Fibroblast of villous mesenchyme (primary cell): ENCODE results near the gene FAM81B. TPM values are rescaled to one million over a fixed set of nuclear protein-coding genes. Genes with fewer than 3 reads are reported as not detected.
A peak's percentile ranks its signal among the peaks of the same experiment; 100 is the strongest.

ENCODE experiments used
- DNase-seq: peaks from one replicate; pipeline ENCODE4 v3.0.0-alpha.2; 2010; ENCODE audit warnings: low read depth
- H3K4me3 ChIP-seq: 2 replicates; pipeline ENCODE4 v1.5.1; 2011; ENCODE audit warnings: low read depth, mild to moderate bottlenecking, low read length
- total RNA-seq: library from RNA; depleted of rRNA; stranded (reverse); fragments of >200 nt; gene quantifications from 2 replicates; pipeline ENCODE4 v1.2.3, GENCODE V29; 2012
- TF ChIP-seq, protein P1 (sequence below): IDR thresholded peaks from 2 replicates; pipeline ENCODE4 v1.5.1; 2012; ENCODE audit warnings: low read depth, mild to moderate bottlenecking, low read length; ENCODE audit not compliant: insufficient read depth

FAM81B gene
- total RNA-seq, 1 donor: not detected

DNA sequence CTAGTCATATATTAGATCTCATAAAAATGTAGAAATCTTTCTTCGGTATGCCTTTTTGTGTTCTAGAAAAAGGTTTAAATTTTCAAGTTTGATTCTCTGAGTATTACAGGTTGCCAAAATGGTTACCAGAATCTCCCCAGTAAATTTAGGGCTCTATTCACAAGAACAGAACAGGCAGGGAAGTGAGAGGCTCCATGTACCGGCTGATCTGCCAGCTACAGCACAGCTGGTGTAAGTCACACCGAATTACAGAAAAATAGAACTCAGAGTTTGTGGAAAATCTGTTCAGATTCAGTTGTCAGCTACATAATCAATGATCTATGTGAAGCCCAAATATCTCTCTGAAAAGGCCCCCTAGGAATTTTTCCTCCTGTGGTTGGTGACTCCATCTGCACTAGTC is 10.5 kb downstream of the FAM81B start:
- TF ChIP-seq, protein P1, sequence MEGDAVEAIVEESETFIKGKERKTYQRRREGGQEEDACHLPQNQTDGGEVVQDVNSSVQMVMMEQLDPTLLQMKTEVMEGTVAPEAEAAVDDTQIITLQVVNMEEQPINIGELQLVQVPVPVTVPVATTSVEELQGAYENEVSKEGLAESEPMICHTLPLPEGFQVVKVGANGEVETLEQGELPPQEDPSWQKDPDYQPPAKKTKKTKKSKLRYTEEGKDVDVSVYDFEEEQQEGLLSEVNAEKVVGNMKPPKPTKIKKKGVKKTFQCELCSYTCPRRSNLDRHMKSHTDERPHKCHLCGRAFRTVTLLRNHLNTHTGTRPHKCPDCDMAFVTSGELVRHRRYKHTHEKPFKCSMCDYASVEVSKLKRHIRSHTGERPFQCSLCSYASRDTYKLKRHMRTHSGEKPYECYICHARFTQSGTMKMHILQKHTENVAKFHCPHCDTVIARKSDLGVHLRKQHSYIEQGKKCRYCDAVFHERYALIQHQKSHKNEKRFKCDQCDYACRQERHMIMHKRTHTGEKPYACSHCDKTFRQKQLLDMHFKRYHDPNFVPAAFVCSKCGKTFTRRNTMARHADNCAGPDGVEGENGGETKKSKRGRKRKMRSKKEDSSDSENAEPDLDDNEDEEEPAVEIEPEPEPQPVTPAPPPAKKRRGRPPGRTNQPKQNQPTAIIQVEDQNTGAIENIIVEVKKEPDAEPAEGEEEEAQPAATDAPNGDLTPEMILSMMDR: no peak
- no peak overlapping the region for H3K4me3 ChIP-seq
- no peak for DNase-seq

DNA sequence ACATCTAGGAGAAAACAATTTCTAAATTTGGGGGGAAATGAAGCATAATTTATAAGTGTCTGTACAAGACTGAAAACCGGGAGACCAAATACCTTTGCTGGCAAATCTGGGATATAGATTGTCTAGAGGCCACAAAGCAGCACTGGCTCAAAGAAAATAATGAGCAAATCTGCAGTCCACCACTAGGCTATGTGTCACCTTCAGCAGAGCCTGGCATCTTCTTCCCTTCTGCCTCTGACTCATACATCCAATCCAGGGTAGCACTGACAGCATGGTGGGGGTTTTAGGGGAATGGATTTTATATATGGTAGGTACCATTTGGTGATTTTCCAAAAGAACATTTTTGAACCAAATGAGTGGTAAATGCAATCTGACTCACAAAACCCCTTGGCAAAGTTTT is 12.8 kb downstream of the FAM81B start:
- TF ChIP-seq, protein P1: no peak
- no peak overlapping the region for H3K4me3 ChIP-seq
- no peak for DNase-seq

DNA sequence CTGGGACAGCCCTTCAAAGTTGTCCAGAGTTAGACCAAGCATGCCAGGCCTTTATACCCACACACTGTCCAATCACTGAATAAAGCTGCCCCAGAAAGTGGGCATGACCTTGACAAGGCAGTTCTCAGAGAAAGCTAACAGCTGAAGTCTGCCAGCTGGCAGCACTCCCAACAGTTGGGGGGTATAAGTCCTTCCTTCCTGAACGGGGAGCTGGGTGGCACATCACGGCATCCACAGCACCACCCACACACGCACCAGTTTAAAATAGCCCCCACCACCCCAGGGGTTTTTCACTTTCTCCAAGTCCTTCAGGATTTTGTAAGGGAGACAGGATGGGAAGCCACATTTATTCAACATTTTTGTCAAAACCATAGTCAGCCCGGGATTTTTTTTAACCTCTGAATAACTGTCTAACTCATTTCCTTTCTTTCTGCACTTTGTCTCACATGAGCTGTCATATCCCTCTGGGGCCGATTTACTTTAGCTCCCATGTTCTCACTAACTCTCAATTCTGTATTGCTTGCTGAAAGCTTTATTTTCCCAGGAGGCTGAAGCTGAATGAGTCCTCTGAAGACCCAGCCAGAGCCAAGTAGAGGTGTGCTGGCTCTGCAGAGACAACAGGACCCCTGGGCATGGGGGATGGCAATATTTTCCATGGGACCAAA is 15.4 kb downstream of the FAM81B start:
- no peak for DNase-seq
- no peak overlapping the region for H3K4me3 ChIP-seq
- TF ChIP-seq, protein P1: no peak

DNA sequence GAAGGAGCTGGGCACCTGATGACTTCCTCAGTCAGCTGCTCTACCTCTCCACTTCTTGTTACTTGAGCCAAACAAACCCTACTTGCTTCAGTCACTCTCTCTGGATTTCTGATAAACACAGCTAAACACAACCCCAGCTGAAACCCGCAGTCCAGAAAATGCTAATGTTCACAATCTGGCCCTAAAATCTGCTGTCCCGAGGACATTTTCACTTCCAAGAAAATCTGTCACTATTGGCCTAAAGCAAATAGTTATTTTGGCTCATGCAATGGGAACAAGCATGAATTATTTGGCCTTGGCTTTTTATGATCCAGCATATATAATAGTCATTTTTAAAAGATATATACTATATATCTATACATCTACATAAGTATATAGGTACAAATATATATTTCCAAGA is 19.1 kb downstream of the FAM81B start:
- TF ChIP-seq, protein P1: no peak
- no peak for DNase-seq
- no peak overlapping the region for H3K4me3 ChIP-seq

DNA sequence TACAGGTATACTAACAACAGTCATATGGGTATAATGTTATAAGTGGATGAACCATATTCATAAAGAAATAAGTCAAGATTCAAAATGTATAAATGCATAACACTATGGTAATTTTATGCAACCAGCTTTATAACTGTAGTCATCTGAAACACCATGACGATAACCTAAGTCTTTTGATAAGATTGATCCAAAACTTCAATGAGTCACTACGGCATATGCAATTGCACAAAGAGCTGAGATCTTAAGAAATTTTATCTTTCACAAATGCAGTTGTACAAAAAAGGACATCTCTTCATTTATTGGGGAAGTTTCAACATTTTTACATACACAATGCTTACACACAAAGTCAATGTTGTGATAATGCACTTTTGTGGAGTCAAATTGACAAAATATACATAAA is 20.3 kb downstream of the FAM81B start:
- TF ChIP-seq, protein P1: no peak
- no peak overlapping the region for H3K4me3 ChIP-seq
- peak; percentile 1 for DNase-seq

DNA sequence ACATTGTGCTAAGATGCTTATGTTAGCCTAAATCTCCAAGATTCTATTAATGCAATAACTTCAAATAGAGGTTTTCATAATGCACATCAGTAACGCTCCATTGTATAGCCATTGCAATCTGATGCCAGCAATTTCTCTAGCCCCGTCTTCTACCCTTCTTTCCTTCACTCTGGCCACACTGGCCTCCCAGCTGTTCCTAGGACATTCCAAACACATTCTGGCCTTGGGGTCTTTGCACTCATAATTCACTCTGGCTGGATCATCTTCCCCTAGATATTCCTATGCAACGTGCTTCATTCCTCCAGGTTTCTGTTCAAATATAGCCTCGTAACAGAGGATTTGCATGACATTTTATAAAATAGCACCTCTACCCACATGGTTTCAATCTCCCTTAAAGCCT is 23.3 kb downstream of the FAM81B start:
- H3K4me3 ChIP-seq: no peak overlapping the region
- TF ChIP-seq, protein P1: no peak
- no peak for DNase-seq

DNA sequence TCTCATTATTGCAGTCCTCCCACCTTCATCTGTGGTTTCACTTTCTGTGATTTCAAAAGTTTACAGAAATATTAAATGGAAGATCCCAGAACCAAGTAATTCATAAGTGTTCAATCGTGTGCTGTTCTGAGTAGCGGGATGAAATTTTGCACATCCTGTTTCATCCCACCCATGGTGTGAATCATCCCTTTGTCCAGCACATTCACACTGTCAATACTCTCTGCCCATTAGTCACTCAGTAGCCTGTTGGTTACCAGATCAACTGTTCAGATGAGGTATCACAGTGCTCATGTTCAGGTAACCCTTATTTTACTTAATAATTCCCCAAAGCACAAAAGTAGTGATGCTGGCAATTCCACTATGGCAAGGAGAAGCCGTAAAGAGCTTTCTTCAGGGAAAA is 26.8 kb downstream of the FAM81B start:
- TF ChIP-seq, protein P1: no peak
- H3K4me3 ChIP-seq: no peak overlapping the region
- DNase-seq: no peak
